Naive B cell (primary cell): ENCODE data around the gene DISP2. TPM values are rescaled to one million over a fixed set of nuclear protein-coding genes. Genes with fewer than 3 reads are reported as not detected.
A peak's percentile ranks its signal among the peaks of the same experiment; 100 is the strongest.

Experiments
- ATAC-seq, 2 donors: fragments of 150-1000 bp; cut with Tn5 transposase; 2 replicates each; pipeline ENCODE4 v1.10.0; 2021; ENCODE audit warnings: low read depth in 2 of 2, mild to moderate bottlenecking in 2 of 2, moderate library complexity in 2 of 2
- DNase-seq: peaks from one replicate; pipeline ENCODE4 v3.0.0; 2022
- H3K27ac Mint-ChIP-seq, 6 donors: one replicate each; pipeline ENCODE4 v1.8.0; 2020 to 2022; ENCODE audit warnings: mild to moderate bottlenecking in 6 of 6, mixed read lengths in 6 of 6, moderate library complexity in 5 of 6, inconsistent platforms in 2 of 6
- H3K27me3 Mint-ChIP-seq, 3 donors: one replicate each; pipeline ENCODE4 v1.8.0; 2021 to 2022; ENCODE audit warnings: mixed read lengths in 3 of 3, mild to moderate bottlenecking in 1 of 3
- H3K36me3 Mint-ChIP-seq, 2 donors: one replicate each; pipeline ENCODE4 v1.8.0; 2020 to 2022; ENCODE audit warnings: mixed read lengths in 2 of 2, inconsistent platforms in 1 of 2, mild to moderate bottlenecking in 1 of 2
- H3K4me1 Mint-ChIP-seq, 3 donors: one replicate each; pipeline ENCODE4 v1.8.0; 2020 to 2022; ENCODE audit warnings: mixed read lengths in 3 of 3, inconsistent platforms in 1 of 3, mild to moderate bottlenecking in 1 of 3, moderate library complexity in 1 of 3
- H3K4me3 Mint-ChIP-seq, 8 donors: one replicate each; pipeline ENCODE4 v1.8.0; 2020 to 2022; ENCODE audit warnings: mild to moderate bottlenecking in 8 of 8, mixed read lengths in 8 of 8, moderate library complexity in 8 of 8, inconsistent platforms in 2 of 8
- H3K9me3 Mint-ChIP-seq, 7 donors: one replicate each; pipeline ENCODE4 v1.8.0; 2020 to 2022; ENCODE audit warnings: mixed read lengths in 7 of 7, mild to moderate bottlenecking in 5 of 7, inconsistent platforms in 2 of 7, moderate library complexity in 1 of 7
- polyA plus RNA-seq, 6 donors: library from polyadenylated mRNA; unstranded; fragments of 300-500 nt; fragmentation: Illumina TruSeq; gene quantifications; one replicate each; pipeline ENCODE4 v1.2.3, GENCODE V29; 2021; ENCODE audit warnings: low read depth in 6 of 6

The DISP2 gene
- polyA plus RNA-seq, 6 donors from 2014 or later, result 0.23 to 0.47 (median 0.25) TPM; not detected in 3

DNA sequence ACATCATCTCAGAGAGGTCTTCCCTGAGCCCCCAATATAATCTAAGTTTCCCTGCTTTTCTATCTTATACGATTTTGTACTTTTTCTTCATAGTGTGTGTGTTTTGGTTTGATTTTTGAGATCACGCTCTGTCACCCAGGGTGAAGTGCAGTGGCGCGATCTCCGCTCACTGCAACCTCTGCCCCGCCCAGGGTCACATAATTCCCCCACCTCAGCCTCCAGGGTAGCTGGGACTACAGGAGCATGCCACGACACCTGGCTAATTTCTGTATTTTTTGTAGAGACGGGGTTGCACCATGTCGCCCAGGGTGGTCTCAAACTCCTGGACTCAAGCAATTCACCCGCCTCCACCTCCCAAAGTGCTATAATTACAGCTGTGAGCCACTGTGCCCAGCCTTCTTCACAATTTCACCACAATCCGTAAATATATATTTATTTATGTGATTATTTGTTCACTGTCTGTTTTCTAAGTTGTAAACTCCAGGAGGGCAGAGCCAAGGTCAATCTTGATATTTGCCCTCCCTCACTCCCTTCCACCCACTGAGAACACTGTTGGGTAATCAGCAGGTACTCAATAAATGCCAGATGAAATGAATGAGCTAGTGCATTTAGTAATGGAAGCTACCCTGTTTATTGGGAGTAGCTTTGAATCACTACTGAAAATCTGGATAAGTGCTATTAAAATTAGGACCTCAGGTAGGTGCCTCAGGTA is 24.0 kb downstream of the DISP2 start:
- no peak for ATAC-seq
- no peak for DNase-seq
- peaks cover 0 to 2% of the 10 kb centered on the region in 2 donors for H3K36me3 Mint-ChIP-seq
- H3K27ac Mint-ChIP-seq, result no peak overlapping the region
- H3K4me1 Mint-ChIP-seq, result peaks cover 12 to 17% (median 14%) of the 10 kb centered on the region in 3 donors
- H3K4me3 Mint-ChIP-seq, result peak overlapping the region in 1 of 8 donors; percentile 22
- no peaks in the 10 kb centered on the region for H3K9me3 Mint-ChIP-seq
- no peaks in the 10 kb centered on the region for H3K27me3 Mint-ChIP-seq

DNA sequence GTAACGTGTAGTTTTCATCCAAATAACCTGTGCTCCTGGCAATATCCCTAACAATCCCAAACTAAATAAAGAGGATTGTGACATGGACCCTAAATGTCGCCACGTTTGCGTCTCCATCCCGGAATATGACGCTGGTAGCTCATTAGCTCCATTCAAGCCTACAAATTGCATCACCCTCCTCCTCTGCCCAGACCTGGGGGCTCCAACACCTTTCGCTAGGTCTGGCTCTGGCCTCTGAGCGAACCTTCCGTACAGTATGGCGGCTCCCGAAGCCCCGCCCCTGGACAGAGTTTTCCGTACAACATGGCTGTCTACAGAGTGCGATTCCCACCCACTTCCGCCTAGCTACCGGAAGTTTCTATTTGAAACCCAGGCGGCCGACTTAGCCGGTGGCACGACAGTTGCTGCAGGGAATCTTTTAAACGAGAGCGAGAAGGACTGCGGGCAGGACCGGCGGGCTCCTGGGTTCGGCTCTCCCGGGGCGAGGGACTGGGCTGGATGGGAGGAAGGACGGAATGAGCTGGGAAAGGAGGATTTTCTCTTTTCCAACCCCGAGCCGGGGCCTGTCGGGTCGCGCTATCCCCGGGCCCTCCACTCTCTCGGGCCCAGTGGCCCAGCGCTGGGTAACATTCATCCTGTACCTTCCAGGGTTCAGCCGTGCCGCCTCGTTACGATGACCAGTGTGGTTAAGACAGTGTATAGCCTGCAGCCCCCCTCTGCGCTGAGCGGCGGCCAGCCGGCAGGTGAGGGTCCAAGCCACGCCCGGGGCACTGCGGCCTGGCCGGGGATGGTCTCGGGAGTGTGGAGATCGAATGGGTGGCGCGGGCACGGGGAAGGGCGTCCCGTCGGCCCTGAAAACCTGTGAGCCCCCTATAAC is 24.8 kb downstream of the DISP2 start, which contains the start of gene KNSTRN:
Gene KNSTRN (plus strand): TSS at position 142 of the 877 bp plus-strand sequence. CDS start 115 bp downstream, at position 257.
- Mint-ChIP-seq H3K4me3 (peak within 1 kb of the TSS; percentile 88 to 99 (median 98)), H3K9me3 (no peaks in the 10 kb centered on the region), H3K27ac (peak within 1 kb of the TSS; percentile 41 to 93 (median 89)), H3K27me3 (no peaks in the 10 kb centered on the region), H3K4me1 (peaks cover 12 to 17% (median 14%) of the 10 kb centered on the region in 3 donors), H3K36me3 (peaks cover 0 to 8% of the 10 kb centered on the region in 2 donors)
- peak; percentile 98 to 100 for ATAC-seq
- peak; percentile 89 for DNase-seq

DNA sequence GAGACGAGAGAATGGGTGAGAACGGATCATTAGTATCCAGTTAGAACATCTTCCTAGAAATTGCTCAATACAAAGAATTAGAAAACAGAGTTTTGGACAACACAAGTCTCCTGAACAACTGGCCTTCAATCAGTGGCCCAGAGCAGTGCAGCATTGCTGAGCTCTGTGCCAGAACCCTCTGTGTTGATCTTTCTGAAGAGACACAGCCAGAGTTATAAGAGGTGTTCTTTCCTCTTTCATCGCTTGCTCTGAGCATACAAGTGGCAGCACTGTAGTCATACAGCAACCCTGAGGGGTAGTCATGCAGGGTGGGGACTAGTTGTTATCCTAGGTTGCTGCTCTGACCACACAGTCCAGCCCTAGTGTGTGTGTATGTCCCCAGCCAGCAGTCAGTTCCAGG is 28.5 kb downstream of the DISP2 start:
- DNase-seq (no peak), ATAC-seq (no peak)
- peaks cover 11 to 17% of the 10 kb centered on the region in 2 donors for H3K36me3 Mint-ChIP-seq
- no peak overlapping the region for H3K27ac Mint-ChIP-seq
- peaks cover 12 to 17% (median 14%) of the 10 kb centered on the region in 3 donors for H3K4me1 Mint-ChIP-seq
- peak overlapping the region in 1 of 8 donors; percentile 45 for H3K4me3 Mint-ChIP-seq
- no peaks in the 10 kb centered on the region for H3K9me3 Mint-ChIP-seq
- H3K27me3 Mint-ChIP-seq, result no peaks in the 10 kb centered on the region

DNA sequence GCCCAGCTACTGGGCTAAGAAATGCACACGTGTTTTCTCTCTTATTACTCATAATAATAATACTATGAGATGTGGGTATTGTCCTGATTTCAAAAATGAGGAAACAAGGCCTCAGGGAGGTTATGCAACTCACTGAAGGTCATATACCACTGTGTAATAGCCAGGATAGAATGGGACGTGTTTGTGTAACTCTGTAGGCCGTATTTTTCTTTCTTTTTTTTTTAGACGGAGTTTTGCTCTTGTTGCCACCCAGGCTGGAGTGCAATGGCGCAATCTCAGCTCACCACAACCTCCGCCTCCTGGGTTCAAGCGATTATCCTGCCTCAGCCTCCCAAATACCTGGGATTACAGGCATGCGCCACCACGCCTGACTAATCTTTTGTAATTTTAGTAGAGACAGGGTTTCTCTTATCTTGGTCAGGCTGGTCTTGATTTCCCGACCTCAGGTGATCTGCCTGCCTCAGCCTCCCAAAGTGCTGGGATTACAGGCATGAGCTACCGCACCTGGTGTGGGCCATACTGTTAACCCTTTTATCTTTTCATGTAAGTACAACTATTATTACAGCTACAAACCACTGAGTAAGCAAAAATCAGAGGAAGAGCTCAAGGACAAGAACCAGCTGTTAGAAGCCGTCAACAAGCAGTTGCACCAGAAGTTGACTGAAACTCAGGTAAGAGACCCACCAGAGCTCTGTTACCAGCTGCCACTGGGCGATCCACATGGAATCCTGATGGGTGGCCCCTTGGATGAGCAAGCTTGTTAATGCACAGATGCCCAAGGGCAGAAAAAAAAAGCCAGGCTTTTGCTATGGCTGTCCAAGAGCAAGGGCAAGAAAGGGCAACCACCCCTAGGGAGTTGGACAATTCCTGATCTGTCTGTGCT is 31.2 kb downstream of the DISP2 start:
- no peaks in the 10 kb centered on the region for H3K27me3 Mint-ChIP-seq
- DNase-seq, result no peak
- H3K36me3 Mint-ChIP-seq, result peaks cover 16 to 21% of the 10 kb centered on the region in 2 donors
- H3K27ac Mint-ChIP-seq, result no peak overlapping the region
- no peak for ATAC-seq
- H3K4me3 Mint-ChIP-seq, result no peak overlapping the region
- no peaks in the 10 kb centered on the region for H3K4me1 Mint-ChIP-seq
- H3K9me3 Mint-ChIP-seq, result no peaks in the 10 kb centered on the region

DNA sequence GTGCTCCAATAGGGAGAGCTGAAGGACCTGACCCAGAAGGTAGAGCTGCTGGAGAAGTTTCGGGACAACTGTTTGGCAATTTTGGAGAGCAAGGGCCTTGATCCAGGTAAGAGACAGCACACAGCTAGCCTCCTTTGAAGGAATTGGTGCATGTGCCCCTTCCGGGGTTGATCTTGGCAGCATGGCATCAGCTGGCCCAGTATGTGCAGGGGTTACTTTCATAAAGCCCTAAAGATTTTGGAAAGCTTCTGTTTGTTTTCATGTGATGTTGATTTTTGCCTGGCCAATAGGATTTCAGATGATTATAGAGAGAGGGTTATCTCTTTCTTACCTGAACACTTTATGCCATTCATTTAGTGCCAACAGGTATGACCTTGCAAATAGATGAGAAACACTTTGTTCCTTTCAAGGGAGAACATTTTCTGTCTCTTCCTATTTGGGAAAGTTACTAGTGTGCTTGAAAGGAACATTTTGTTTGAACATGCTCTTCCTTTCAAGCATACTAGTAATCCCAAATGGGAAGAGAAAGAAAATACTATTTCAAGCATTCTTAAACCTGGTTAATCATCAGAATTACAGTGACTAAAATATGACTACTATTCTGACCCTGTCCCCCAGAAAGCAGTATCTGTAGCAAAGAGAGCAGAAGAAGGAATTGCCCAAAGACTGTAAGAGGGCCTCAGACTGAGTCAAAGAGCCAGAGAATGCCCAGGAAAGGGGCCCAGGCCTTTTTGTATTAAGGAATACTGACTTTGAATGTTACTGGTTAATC is 32.0 kb downstream of the DISP2 start:
- Mint-ChIP-seq H3K27ac (no peak overlapping the region), H3K9me3 (no peaks in the 10 kb centered on the region), H3K4me3 (no peak overlapping the region), H3K27me3 (no peaks in the 10 kb centered on the region), H3K4me1 (no peaks in the 10 kb centered on the region), H3K36me3 (peaks cover 16 to 21% of the 10 kb centered on the region in 2 donors)
- ATAC-seq (no peak), DNase-seq (no peak)

DNA sequence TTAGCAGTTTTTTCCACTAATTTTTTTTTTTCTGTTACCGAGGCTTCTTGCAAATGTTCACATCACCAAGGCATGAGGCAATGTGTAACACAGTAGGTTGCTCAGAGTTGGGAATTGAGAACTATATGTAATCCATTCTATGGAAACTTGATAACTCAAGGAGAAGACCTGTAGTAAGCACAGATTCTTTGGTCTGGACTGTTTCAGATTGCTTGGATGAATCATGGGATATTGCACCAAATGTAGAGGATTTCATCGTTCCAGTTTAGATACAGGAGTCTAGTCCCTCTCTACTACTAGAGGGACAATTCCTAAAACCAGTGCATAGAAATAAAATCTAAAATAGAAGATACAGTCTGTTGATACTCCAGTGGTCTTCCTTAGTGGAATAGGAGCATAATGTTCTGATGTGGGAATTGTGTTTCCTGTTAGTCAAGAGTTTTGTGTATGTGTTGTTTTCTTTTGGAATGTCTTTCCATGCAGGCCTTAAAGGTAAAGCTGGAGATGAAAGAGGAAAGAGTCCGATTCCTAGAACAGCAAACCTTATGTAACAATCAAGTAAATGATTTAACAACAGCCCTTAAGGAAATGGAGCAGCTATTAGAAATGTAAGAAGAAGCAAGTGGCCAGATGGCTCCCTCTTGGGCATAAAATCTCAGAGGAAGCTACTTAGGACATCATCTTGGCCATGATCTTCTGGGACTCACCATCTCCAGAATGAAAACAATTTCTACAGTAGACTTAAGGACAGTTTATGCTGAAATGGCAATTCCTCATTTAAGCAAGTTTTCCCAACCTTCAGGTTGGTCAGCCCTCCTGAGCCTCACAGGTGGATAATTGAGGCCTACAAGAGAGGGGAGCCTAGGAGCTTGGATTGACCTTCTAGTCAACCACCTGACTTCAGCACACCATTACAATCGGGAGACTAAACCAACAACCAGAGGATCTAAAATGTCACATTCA is 35.2 kb downstream of the DISP2 start:
- peaks cover 3 to 12% (median 10%) of the 10 kb centered on the region in 3 donors for H3K4me1 Mint-ChIP-seq
- no peak overlapping the region for H3K4me3 Mint-ChIP-seq
- H3K27ac Mint-ChIP-seq, result peak overlapping the region in 1 of 6 donors; percentile 15
- no peak for DNase-seq
- H3K36me3 Mint-ChIP-seq, result peaks cover 13 to 16% of the 10 kb centered on the region in 2 donors
- H3K27me3 Mint-ChIP-seq, result no peaks in the 10 kb centered on the region
- H3K9me3 Mint-ChIP-seq, result no peaks in the 10 kb centered on the region
- ATAC-seq, result no peak

DNA sequence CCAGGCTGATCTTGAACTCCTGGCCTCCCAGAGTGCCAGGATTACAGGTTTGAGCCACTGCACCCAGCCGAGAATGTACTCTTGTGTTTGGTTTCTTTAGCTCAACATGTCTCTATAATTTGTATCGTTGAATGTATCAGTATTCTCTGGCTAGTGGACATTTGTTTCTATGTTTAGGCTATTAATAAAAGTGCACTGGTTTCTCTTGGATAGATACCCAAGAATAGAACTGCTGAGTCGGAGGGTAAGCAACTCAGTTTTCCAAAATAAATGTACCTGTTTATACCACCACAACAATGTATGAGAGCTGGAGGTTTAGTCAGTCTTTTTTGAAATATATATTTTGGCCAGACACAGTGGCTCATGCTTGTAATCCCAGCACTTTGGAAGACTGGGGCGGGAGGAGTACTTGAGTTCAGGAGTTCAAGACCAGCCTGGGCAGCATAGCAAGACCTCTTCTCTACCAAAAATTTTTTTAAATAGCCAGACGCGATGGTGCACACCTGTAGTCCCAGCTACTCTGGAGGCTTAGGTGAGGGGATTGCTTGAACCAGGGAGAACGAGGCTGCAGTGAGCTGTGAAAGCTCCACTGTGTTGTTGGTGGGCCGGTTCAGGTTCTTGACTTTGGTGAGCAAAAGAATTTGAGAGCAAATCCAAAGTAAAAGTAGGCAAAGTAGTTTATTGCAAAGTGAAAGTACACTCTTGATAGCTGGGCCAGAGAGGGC is 39.8 kb downstream of the DISP2 start:
- Mint-ChIP-seq H3K4me3 (peak overlapping the region; percentile 6 to 84 (median 62)), H3K27me3 (no peaks in the 10 kb centered on the region), H3K27ac (peak overlapping the region in 5 of 6 donors; percentile 31 to 90 (median 81)), H3K9me3 (no peaks in the 10 kb centered on the region), H3K36me3 (peaks cover 4 to 5% of the 10 kb centered on the region in 2 donors), H3K4me1 (peaks cover 11 to 27% (median 19%) of the 10 kb centered on the region in 3 donors)
- DNase-seq, result no peak
- no peak for ATAC-seq

DNA sequence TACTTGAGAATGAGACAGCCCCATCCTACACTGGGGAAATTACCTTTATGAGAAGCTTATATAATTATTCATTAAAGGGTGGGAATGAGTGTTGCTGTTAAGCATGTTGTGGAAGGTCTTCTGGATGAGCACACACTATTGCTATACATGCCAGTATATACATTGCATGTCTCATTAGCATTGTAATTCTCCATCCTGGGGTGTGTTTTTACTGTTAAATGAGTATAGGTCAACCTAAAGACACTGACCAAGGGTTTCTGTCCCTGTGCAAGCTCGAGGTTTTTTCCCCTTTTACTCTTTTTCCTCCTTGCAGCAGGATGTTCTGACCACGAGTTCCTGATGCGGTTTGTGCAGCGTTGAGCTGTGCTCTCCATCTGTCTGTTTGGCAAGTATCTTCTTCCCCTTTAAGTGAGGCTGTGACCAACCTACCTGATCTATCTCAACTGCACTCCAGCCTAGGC is 40.4 kb downstream of the DISP2 start:
- Mint-ChIP-seq H3K27ac (peak overlapping the region in 4 of 6 donors; percentile 40 to 90 (median 85)), H3K4me1 (peaks cover 11 to 27% (median 19%) of the 10 kb centered on the region in 3 donors), H3K27me3 (no peaks in the 10 kb centered on the region), H3K4me3 (peak overlapping the region; percentile 6 to 84 (median 70)), H3K36me3 (peaks cover 4% of the 10 kb centered on the region in 2 donors), H3K9me3 (no peaks in the 10 kb centered on the region)
- DNase-seq, result peak; percentile 49
- peak; percentile 92 to 96 for ATAC-seq

DNA sequence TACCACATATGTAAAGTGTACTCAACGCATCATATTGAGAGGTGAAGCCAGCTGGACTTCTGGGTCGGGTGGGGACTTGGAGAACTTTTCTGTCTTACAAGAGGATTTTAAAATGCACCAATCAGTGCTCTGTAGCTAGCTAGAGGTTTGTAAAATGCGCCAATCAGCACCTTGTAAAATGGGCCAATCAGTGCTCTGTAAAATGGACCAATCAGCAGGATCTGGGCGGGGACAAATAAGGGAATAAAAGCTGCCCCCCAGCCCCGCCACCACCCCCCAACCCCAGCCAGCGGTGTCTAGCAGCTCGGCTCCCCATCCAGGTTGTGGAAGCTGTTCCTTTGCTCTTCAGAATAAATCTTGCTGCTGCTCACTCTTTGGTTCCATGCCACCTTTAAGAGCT is 41.4 kb downstream of the DISP2 start:
- no peaks in the 10 kb centered on the region for H3K36me3 Mint-ChIP-seq
- no peaks in the 10 kb centered on the region for H3K9me3 Mint-ChIP-seq
- DNase-seq (no peak), ATAC-seq (no peak)
- H3K4me3 Mint-ChIP-seq, result no peak overlapping the region
- peak overlapping the region in 1 of 6 donors; percentile 55 for H3K27ac Mint-ChIP-seq
- H3K27me3 Mint-ChIP-seq, result no peaks in the 10 kb centered on the region
- peaks cover 11 to 27% (median 19%) of the 10 kb centered on the region in 3 donors for H3K4me1 Mint-ChIP-seq

DNA sequence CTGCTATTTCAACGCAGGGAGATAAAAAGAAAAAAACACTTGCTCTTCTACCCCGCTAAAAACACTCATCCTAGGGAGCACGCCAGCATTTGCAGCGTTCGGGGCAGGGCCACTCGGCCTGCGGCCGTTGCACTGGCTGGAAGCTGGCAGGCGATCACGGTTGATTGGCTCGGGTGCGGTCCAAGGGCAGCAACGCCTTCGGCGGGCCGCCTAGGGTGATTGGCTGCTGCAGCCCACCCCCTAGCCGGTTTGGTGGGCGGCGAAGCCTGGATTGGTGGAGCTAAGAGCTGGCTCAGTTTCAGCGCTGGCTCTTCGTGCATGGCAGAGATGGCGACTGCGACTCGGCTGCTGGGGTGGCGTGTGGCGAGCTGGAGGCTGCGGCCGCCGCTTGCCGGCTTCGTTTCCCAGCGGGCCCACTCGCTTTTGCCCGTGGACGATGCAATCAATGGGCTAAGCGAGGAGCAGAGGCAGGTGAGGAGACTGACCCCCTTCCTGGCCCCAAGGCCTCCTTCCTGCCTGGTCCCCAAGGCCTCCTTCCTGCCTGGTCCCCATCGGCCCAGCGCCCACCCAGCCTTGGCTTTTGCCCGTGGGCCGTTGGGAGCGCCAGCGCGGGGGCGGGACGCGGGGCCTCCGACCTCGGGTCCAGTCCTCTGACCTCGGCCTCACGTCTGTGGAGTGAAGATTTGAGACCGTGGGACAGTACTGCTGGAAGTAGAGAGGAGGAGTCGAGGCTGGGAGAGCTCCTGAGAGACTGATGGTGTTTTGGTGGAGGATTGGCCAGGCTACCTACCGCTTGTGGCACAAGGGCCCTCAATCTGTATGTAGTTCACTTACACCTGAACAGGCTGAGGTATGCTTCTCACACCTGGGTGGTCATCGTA is 47.7 kb downstream of the DISP2 start, which contains the start of gene IVD:
Gene IVD (plus strand): TSS at position 295 of the 881 bp plus-strand sequence. CDS start 33 bp downstream, at position 328.
- Mint-ChIP-seq H3K27me3 (no peaks in the 10 kb centered on the region), H3K4me3 (peak within 1 kb of the TSS; percentile 88 to 95 (median 92)), H3K27ac (peak within 1 kb of the TSS; percentile 79 to 94 (median 88)), H3K36me3 (peaks cover 7 to 8% of the 10 kb centered on the region in 2 donors), H3K4me1 (peaks cover 25 to 30% (median 29%) of the 10 kb centered on the region in 3 donors), H3K9me3 (no peaks in the 10 kb centered on the region)
- ATAC-seq, result peak; percentile 93 to 94
- peak; percentile 75 for DNase-seq
